NCI-H510A treated with DMSO at 0.1 percent for 48 hours (cell line): ENCODE results near the gene BLVRA.
"Not testable (repeated sequence)": the region's sequence is repeated elsewhere in the genome, so short reads cannot be mapped to it uniquely, and the experiment has no call there.

Experiments
- DNase-seq: peaks from one replicate; lab custom pipeline; 2025; lab: John Stamatoyannopoulos, UW

BLVRA gene

GRCh38 chr7:43769281-43769680, 10.8 kb downstream of the BLVRA start:
- no peak for DNase-seq

GRCh38 chr7:43769791-43770465, 11.4 kb downstream of the BLVRA start:
- no peak for DNase-seq

- DNase-seq, result no peak
Measured at GRCh38 chr7:43771128-43771527, 12.6 kb downstream of the BLVRA start.

GRCh38 chr7:43771573-43771972, 13.1 kb downstream of the BLVRA start:
- no peak for DNase-seq

GRCh38 chr7:43773268-43773667, 14.8 kb downstream of the BLVRA start:
- DNase-seq, result not testable (repeated sequence)

- DNase-seq, result not testable (repeated sequence)
Measured at GRCh38 chr7:43775255-43775654, 16.8 kb downstream of the BLVRA start.

GRCh38 chr7:43778293-43779044, 20.0 kb downstream of the BLVRA start:
- DNase-seq, result not testable (repeated sequence)

GRCh38 chr7:43779045-43779812, 20.7 kb downstream of the BLVRA start:
- no peak for DNase-seq

GRCh38 chr7:43781726-43782607, 23.5 kb downstream of the BLVRA start:
- DNase-seq, result no peak

- no peak for DNase-seq
Measured at GRCh38 chr7:43782768-43783555, 24.5 kb downstream of the BLVRA start.

- DNase-seq, result no peak
Measured at GRCh38 chr7:43784030-43784584, 25.6 kb downstream of the BLVRA start.

- not testable (repeated sequence) for DNase-seq
Measured at GRCh38 chr7:43784585-43785087, 26.2 kb downstream of the BLVRA start.

GRCh38 chr7:43785420-43785819, 26.9 kb downstream of the BLVRA start:
- no peak for DNase-seq

- no peak for DNase-seq
Measured at GRCh38 chr7:43787771-43788170, 29.3 kb downstream of the BLVRA start.

- DNase-seq, result no peak
Measured at GRCh38 chr7:43790006-43790405, 31.5 kb downstream of the BLVRA start.

GRCh38 chr7:43790834-43791233, 32.4 kb downstream of the BLVRA start:
- no peak for DNase-seq

- DNase-seq, result no peak
Measured at GRCh38 chr7:43791665-43792064, 33.2 kb downstream of the BLVRA start.

- DNase-seq, result no peak
Measured at GRCh38 chr7:43792471-43793150, 34.1 kb downstream of the BLVRA start.

- no peak for DNase-seq
Measured at GRCh38 chr7:43799605-43800004, 41.1 kb downstream of the BLVRA start.

- DNase-seq, result no peak
Measured at GRCh38 chr7:43803865-43804264, 45.4 kb downstream of the BLVRA start.
